Activated T-helper 1 cell treated with anti-CD3 and anti-CD28 coated beads, Interleukin-2, amount 50 U/mL, for 16 hours (primary cell): ENCODE results near the gene GRIA2.

Experiments used
- DNase-seq, 2 donors: peaks; one replicate each; pipeline ENCODE4 v3.0.0-alpha.2; 2020; ENCODE audit warnings: low read depth in 1 of 2, low spot score in 1 of 2

GRIA2 gene

DNA sequence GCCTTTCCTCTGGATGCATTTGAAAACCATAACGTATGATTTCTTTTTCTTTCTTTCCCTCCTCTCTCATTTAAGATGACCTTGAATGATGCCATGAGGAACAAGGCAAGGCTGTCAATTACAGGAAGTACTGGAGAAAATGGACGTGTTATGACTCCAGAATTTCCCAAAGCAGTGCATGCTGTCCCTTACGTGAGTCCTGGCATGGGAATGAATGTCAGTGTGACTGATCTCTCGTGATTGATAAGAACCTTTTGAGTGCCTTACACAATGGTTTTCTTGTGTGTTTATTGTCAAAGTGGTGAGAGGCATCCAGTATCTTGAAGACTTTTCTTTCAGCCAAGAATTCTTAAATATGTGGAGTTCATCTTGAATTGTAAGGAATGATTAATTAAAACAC, 142.8 kb downstream of the GRIA2 start:
- DNase-seq, result no peak

DNA sequence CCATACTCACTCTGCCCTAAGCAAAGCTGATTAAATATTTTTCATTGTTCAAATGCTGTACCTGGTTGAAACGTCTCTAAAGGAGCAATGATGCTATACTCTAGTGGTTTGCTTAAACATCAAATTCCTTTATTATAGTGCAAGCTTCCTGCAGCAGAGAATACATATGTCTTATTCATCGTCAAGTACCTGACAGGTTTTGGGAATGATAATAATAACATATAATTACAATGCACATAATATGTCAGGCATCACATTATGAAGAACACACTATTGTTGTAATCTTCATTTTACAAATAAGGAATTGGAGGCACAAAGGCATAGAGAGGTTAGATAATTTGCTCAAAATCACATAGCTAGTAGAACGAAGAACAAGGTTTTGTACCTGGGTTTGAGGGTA, 151.6 kb downstream of the GRIA2 start:
- no peak for DNase-seq

DNA sequence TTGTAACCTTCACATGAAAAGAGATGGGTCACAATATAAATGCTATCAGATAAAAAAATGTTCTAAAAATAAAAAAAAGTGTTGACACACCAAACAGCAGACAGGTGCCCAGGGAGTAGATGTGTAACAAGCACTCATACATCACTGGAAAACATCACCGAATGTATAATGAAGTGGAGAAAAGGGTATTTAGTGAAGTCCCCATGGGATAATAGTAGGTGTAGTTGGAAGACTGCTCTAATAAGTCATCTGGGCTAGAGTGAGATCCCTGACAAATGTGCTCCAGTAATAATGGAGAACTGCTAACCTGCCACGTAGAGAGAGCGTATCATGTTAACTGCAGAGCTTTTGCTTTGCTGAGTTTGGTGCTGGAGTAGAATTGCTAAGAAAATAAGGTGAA, 152.0 kb downstream of the GRIA2 start:
- DNase-seq, result no peak

DNA sequence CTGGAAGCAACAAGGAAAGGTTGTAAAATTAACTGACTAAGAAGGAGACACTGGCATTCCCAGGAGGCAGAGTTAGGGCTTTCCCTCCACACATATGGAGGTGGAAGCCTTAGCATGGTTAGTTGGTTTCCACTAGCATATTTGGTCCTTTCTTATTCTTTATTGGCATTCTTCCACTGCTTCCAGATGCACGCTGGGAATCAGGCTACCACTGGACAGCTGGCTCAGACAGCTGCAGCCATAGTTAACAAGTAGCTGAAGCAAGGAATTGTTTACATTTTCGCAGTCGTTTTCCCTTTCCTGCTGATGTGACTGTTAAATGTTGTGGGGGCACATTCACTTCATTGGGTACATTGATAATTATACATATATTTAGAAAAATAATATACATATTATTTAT, 169.2 kb downstream of the GRIA2 start:
- no peak for DNase-seq

DNA sequence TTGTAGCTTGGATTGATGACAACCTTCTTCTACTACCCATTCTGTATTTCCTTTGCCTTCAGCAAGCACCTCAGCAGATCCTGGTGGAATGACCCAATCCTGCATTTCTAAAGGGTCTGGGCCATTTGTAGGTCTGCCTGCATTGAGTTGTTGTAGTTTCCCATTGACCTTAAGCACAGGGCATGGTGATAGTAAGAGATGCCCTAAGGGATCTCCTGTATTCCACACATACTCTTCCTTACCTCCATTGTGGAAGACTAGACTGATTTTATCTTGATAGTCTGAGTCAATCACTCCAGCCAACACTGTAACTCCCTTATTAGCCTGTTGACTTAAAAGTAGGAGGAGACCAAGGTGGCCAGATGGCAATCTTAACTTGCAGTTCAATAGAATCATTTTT, 184.5 kb downstream of the GRIA2 start:
- DNase-seq, result no peak
